ENCODE results near the gene BNC2.

GRCh38 chr9:16396389-16396788 is 474.1 kb downstream of the BNC2 start:
- TF ChIP-seq, protein P1, sequence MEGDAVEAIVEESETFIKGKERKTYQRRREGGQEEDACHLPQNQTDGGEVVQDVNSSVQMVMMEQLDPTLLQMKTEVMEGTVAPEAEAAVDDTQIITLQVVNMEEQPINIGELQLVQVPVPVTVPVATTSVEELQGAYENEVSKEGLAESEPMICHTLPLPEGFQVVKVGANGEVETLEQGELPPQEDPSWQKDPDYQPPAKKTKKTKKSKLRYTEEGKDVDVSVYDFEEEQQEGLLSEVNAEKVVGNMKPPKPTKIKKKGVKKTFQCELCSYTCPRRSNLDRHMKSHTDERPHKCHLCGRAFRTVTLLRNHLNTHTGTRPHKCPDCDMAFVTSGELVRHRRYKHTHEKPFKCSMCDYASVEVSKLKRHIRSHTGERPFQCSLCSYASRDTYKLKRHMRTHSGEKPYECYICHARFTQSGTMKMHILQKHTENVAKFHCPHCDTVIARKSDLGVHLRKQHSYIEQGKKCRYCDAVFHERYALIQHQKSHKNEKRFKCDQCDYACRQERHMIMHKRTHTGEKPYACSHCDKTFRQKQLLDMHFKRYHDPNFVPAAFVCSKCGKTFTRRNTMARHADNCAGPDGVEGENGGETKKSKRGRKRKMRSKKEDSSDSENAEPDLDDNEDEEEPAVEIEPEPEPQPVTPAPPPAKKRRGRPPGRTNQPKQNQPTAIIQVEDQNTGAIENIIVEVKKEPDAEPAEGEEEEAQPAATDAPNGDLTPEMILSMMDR (IDR thresholded peaks at IDR 0.05; ENCODE audit: insufficient read depth, low read length) = no peak
- no peak for TF ChIP-seq POLR2AphosphoS5 (IDR thresholded peaks at IDR 0.05; ENCODE audit: low read depth)
- TF ChIP-seq GABPA (IDR thresholded peaks at IDR 0.05; ENCODE audit: low read depth) = no peak
